Measurements from ENCODE around the gene ELN. TPM values are rescaled to one million over a fixed set of nuclear protein-coding genes. Genes with fewer than 3 reads are reported as not detected.

ELN gene
- total RNA-seq, 1 donor from 2014 or later = 83.3 TPM

DNA sequence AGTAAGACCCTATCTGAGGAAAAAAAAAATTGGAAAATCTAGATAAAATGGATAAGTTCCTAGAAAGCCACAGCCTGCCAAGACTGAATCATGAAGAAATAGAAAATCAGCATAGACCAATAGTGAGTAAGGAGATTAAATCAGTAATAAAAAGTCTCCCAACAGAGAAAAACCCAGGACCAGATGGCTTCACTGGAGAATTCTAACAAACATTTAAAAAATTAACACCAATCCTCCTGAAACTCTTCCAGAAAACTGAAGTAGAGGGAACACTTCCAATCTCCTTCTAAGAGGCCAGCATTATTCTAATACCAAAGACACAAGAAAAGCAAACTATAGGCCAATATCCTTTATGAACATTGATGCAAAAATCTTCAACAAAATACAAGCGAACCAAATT lies 46.8 kb downstream of the ELN start:
- Histone ChIP-seq H3K36me3 (no peaks in the 10 kb centered on the region), H3K4me1 (no peaks in the 10 kb centered on the region), H3K27me3 (ENCODE audit: low read depth) (no peaks in the 10 kb centered on the region), H3K27ac (no peak overlapping the region), H3K4me3 (no peak overlapping the region), H3K9me3 (no peaks in the 10 kb centered on the region)
- intact Hi-C loops (cut with DNase I) = no loop called here
- ATAC-seq (no peak), DNase-seq (no peak)
- TF ChIP-seq, protein P1, sequence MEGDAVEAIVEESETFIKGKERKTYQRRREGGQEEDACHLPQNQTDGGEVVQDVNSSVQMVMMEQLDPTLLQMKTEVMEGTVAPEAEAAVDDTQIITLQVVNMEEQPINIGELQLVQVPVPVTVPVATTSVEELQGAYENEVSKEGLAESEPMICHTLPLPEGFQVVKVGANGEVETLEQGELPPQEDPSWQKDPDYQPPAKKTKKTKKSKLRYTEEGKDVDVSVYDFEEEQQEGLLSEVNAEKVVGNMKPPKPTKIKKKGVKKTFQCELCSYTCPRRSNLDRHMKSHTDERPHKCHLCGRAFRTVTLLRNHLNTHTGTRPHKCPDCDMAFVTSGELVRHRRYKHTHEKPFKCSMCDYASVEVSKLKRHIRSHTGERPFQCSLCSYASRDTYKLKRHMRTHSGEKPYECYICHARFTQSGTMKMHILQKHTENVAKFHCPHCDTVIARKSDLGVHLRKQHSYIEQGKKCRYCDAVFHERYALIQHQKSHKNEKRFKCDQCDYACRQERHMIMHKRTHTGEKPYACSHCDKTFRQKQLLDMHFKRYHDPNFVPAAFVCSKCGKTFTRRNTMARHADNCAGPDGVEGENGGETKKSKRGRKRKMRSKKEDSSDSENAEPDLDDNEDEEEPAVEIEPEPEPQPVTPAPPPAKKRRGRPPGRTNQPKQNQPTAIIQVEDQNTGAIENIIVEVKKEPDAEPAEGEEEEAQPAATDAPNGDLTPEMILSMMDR (IDR thresholded peaks at IDR 0.05) = no peak

DNA sequence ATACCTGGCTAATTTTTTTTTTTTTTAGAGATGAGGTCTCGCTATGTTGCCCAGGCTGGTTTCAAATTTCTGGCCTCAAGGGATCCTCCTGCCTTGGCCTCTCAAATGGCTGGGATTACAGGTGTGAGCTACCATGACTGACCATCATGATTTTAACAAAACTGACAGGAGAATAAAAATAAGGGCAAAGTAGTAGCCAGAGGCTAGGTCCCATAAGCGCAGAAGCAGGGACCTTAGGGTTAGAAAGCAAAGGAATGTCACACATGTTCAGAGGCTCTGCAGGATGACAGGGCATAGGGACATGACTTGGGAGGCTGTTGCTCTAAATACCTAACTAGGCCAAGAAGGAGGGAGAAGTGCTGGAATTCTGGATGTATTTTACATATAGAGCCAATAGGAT lies 50.5 kb downstream of the ELN start:
- intact Hi-C loops (cut with DNase I) = no loop called here
- no peak overlapping the region for H3K27ac ChIP-seq
- peaks cover 6% of the 10 kb centered on the region for H3K4me1 ChIP-seq
- H3K9me3 ChIP-seq = no peaks in the 10 kb centered on the region
- no peaks in the 10 kb centered on the region for H3K36me3 ChIP-seq
- ATAC-seq (no peak), DNase-seq (no peak)
- H3K4me3 ChIP-seq = no peak overlapping the region
- H3K27me3 ChIP-seq (ENCODE audit: low read depth) = no peaks in the 10 kb centered on the region
- TF ChIP-seq, protein P1 (IDR thresholded peaks at IDR 0.05) = no peak

DNA sequence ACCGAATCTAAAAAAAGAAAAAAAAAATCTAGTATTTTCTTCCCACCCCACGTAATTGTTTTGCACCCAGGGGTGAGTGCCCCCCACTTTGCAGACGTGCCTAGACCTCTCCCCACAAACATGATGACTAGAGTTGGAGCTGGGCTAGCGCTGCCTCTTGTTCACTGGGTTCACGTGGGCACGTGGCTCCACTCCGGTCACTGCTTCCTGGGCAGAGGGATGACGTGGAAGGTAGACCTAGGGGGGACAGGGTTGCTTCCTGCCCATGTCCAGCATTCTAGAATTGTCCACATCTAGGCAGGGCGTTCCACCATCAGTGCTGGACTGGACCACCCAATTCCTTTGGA lies 54.8 kb downstream of the ELN start:
- TF ChIP-seq, protein P1 (IDR thresholded peaks at IDR 0.05) = no peak
- Histone ChIP-seq H3K4me1 (peaks cover 19% of the 10 kb centered on the region), H3K27me3 (ENCODE audit: low read depth) (no peaks in the 10 kb centered on the region), H3K9me3 (no peaks in the 10 kb centered on the region), H3K36me3 (peaks cover under 1% of the 10 kb centered on the region), H3K27ac (no peak overlapping the region), H3K4me3 (no peak overlapping the region)
- DNase-seq (no peak), ATAC-seq (no peak)
- intact Hi-C loops (cut with DNase I) = no loop called here

DNA sequence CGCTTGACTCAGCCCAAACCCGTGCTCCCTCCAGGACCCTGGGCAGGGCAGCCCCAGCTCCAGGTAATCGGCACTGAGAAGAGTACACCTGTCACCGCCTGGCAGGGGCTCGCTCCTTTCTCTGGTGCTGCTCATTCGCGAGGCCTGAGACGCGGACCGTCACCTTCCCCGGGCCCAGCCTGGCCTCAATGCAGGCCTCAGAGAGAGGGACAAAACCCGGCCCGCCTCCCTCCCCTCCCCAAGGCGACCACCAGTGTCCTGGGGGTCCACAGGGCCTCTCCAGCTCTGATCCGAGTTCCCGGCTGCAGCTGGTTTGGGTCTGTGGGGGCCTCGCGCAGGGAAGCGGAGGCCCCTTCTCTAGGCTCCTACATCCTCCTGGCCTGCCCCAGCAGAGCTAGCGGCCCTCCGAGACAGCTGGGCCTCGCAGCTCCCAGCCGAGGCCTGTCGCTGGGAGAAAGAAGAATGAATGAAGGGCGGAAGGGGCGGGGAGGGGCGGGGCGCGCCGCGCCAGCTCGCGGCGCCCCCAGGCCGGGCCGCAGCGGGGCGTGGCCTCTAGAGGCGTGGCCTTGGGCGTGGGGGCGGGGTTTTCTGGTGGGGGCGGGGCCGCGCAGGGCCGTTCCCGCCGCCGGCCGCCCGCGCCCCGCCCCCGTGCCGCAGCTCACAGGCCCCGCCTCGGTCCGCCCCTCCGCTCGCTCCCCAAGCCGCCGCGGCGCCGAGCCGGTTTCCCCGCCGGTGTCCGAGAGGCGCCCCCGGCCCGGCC lies 55.3 kb downstream of the ELN start, which contains the start of gene LIMK1:
Gene LIMK1 (plus strand): TSS at position 688 of the 760 bp plus-strand sequence. CDS start 187 bp downstream, outside the sequence.
- no peaks in the 10 kb centered on the region for H3K9me3 ChIP-seq
- H3K27me3 ChIP-seq (ENCODE audit: low read depth) = no peaks in the 10 kb centered on the region
- H3K27ac ChIP-seq = peak within 1 kb of the TSS; percentile 41
- intact Hi-C loops (cut with DNase I) = no loop called here
- peak; percentile 94 to 96 for ATAC-seq
- peak within 1 kb of the TSS; percentile 70 for H3K4me3 ChIP-seq
- TF ChIP-seq, protein P1 (IDR thresholded peaks at IDR 0.05) = no peak
- H3K36me3 ChIP-seq = peaks cover 4% of the 10 kb centered on the region
- H3K4me1 ChIP-seq = peaks cover 19% of the 10 kb centered on the region
- DNase-seq = peak; percentile 87

DNA sequence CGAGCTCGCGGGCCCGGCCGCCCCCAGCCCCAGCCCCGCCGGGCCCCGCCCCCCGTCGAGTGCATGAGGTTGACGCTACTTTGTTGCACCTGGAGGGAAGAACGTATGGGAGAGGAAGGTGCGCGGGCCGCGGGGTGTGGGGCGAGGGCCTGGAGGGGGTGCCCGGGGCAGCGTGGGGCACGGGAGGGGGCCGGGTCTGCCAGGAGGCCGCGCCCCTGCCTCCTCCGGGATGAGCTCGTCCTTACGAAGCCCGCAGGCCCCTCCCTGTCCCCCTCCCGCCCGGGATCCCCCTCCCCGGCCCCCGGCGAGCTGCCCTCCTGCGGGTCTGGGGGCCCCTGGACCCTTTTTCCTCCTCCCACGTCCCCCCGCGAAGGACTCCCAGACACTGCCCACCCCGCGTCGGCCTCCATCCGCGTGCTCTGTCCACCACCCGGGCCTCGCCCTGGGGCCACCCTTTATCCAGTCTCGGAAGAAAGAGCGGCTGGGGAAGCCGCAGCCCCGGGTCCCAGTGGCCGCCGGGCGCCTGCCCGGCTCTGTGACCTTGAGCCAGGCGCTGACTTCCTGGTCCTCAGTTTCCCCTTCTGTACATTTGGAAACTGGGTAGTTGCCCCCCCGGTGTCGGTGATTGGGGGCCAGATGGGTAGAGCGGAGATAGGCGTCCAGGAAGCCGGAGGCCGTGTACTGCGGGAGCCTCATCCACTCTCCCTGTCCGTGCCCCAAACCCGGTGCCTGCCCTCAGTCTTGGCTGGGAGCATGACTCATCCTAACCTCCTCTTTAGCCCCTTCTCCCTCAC lies 56.2 kb downstream of the ELN start:
- ATAC-seq (peak; percentile 52 to 60), DNase-seq (peak; percentile 64)
- intact Hi-C loops (cut with DNase I) = no loop called here
- no peaks in the 10 kb centered on the region for H3K27me3 ChIP-seq (ENCODE audit: low read depth)
- peak overlapping the region; percentile 41 for H3K27ac ChIP-seq
- TF ChIP-seq, protein P1 (IDR thresholded peaks at IDR 0.05) = no peak
- H3K9me3 ChIP-seq = no peaks in the 10 kb centered on the region
- H3K36me3 ChIP-seq = peaks cover 4% of the 10 kb centered on the region
- H3K4me1 ChIP-seq = peaks cover 19% of the 10 kb centered on the region
- H3K4me3 ChIP-seq = peak overlapping the region; percentile 70
